LNCaP clone FGC (cell line): Measurements from ENCODE around the gene MRPS18B.
A peak's percentile ranks its signal among the peaks of the same experiment; 100 is the strongest.
"Not testable (repeated sequence)": the region's sequence is repeated elsewhere in the genome, so short reads cannot be mapped to it uniquely, and the experiment has no call there.

Experiments used
- DNase-seq: peaks from one replicate; pipeline ENCODE4 v3.0.0-alpha.2; 2011; ENCODE audit warnings: low read depth
- H3K4me3 ChIP-seq: 2 replicates; pipeline ENCODE4 v1.5.1; 2011; ENCODE audit warnings: mild to moderate bottlenecking, low read depth, low read length, control low read depth
- TF ChIP-seq, protein P1 (sequence below): IDR thresholded peaks from 2 replicates; pipeline ENCODE4 v1.5.1; 2012; ENCODE audit warnings: mild to moderate bottlenecking; ENCODE audit not compliant: control insufficient read depth, insufficient read depth; ENCODE audit errors: extremely low read depth

MRPS18B gene

DNA sequence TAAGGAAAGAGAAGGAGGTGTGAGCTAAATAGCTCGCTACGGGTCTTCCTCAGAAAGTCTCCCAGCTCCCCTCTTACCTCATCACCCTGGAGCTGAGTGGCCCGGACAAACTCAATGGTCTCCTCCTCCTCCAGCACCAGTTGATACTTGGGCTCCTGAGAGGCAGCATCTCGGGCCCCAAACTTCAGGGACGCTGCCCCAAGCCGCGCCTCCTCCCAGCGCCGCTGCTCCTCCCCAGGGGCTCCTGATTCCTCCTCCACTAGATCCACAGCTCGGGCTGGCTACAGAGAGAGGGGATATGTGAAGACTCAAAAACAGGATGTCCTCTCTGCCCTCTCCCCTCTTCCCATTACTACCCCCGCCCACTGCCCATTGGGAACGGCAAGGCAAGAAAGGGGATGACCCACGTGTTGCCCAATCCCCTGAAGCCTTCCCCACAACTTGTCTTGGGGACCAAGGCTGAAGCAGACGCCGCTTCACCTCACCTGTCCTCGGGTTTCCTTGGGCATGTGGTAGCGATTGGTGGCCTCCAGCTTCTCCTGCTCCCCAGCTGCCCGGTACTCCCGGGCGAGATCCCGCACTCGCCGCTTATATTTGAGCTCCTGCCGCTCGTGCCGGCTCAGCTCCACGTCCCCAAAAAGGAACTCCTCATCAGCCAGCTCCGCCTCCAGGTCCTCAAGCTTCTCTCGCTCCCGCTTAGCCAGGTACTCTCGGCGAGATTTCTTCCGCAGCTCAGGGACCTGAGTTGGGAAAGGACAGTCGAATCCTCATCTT, 47.5 kb downstream of the MRPS18B start:
- TF ChIP-seq, protein P1, sequence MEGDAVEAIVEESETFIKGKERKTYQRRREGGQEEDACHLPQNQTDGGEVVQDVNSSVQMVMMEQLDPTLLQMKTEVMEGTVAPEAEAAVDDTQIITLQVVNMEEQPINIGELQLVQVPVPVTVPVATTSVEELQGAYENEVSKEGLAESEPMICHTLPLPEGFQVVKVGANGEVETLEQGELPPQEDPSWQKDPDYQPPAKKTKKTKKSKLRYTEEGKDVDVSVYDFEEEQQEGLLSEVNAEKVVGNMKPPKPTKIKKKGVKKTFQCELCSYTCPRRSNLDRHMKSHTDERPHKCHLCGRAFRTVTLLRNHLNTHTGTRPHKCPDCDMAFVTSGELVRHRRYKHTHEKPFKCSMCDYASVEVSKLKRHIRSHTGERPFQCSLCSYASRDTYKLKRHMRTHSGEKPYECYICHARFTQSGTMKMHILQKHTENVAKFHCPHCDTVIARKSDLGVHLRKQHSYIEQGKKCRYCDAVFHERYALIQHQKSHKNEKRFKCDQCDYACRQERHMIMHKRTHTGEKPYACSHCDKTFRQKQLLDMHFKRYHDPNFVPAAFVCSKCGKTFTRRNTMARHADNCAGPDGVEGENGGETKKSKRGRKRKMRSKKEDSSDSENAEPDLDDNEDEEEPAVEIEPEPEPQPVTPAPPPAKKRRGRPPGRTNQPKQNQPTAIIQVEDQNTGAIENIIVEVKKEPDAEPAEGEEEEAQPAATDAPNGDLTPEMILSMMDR, result no peak
- DNase-seq, result no peak
- H3K4me3 ChIP-seq, result no peak overlapping the region

DNA sequence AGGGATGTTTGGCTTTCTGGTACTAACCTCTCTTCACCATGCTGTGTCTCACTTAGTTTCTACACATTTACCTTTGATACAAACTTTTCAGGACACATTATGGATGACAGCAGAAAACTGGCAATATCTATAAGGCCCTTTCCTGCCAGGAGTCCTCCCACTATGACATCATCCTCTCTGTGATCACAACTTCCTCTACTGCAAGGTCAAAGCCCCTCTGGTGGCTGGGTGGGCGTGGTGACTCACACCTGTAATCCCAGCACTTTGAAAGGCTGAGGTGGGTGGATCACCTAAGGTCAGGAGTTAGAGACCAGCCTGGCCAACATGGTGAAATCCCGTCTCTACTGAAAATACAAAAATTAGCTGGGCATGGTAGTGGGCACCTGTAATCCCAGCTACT, 48.7 kb downstream of the MRPS18B start:
- DNase-seq, H3K4me3 ChIP-seq: not testable (repeated sequence)

DNA sequence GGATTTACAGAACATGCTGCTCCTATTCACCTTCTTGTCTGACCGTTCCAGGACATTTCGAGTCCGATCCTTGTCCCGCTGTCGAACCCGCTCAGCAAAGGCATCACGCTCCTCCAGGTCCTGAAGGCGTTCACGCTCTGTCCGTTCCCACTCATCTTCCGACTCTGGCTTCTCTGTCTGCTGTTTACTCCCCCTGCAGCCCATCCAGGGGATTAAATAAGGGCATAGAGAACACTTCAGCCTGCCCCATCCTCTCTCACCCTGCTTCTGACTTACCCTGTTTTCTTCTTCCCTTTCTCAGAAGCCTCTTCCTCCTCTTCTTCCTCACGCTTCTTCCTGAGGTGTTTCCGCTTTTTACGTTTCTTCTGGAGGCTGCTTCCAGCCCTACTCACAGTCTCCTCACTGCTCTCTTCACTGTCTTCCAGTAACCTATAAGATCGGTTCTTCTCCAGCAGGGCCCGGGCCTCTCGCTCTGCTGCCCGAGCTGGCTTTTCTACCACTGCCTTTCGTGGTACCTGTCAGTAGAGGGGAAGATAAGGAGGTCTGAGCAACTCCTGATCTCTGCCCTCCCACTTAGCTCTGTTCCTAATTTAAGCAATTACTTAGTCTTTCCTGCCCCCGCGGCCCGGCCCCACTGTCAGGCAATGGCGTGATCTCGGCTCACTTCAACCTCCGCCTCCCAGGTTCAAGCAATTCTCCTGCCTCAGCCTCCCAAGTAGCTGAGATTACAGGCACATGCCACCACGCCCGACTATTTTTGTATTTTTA, 53.3 kb downstream of the MRPS18B start:
- TF ChIP-seq, protein P1, result no peak
- DNase-seq, result no peak
- peak overlapping the region; percentile 84 for H3K4me3 ChIP-seq

DNA sequence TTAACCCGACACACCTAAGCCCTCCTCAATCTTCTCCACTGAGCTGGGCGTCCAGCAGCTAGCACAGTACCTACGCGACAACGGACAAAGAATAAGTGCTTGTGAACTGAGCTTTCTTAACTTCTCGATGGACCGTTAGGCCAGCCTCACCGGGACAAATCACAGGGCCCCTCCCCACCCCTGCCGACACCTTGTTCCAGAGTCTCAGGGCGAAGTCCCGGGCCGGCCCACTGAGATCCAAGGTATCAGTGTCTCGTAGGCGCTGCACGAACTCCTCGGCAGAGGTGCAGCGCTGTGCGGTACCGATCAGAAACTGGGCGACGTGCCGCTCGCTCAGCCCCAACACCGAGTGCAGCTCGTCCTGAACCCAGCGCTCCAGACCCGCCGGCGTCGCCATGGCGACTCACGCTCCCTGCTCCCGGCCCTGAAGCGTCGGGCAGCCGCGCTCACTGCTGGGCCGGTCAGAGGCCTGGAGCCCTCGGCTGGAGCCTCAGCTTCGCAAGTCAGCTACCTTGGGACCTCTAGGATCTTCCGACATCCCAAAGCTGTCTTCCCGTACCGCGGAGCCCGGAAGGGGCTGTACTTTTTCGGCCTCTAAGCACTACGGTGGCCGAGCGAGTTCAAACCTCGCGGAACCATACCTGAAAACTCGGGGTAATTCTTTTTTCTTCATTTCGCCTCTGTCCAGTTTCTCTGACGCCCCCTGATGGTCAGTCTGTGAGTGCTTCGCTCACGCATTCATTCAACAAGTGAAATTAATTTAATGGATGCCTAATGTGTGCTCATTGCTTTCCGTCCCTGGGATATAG, 55.0 kb downstream of the MRPS18B start, which contains the start of gene DHX16:
TSS of gene DHX16 (minus strand) at position 562 of the 809 bp plus-strand sequence. CDS start at position 397, 165 bp downstream.
- H3K4me3 ChIP-seq, result peak within 1 kb of the TSS; percentile 84
- DNase-seq, result peak; percentile 96
- TF ChIP-seq, protein P1, result peak; percentile 88
